ENCODE results near the gene ARHGAP4. TPM values are rescaled to one million over a fixed set of nuclear protein-coding genes. Genes with fewer than 3 reads are reported as not detected.

Gene ARHGAP4
- total and polyA plus RNA-seq, 2 donors (not counting 3 experiments of a cell fraction or from before 2014, with no cell fraction given): 20.9 to 33.3 TPM

DNA sequence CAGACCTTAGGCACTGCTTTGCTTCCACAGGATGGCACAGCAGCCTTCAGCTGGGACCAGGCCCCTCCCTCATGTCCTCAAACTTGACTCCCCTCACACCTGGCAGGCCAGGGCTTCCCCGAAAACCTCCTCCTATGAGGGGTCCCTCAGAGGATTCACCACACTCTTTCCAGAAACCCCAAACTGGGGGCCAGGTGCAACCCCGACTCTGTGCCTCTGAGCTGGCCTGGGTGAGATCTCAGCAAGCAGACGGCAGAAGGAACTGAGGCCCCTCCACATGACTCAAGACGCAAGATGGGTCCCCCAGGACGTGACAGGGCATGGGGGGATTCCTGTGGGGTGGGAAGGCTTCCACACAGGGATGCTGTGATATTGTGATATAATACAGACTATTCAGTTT is 39.3 kb upstream of the ARHGAP4 start:
- H4K20me1 ChIP-seq (replicated peaks; ENCODE audit: control insufficient read depth, extremely low read depth, insufficient read depth, low read length): no peaks in the 10 kb centered on the region
- H2AFZ ChIP-seq (ENCODE audit: low read depth, low read length): no peak overlapping the region
- intact Hi-C loops (cut with micrococcal nuclease) (no loop called here), dilution Hi-C loops (cut with MboI; ENCODE audit: extremely low pct_ligation_motif_present, low sequenced_read_pairs) (no loop called here)
- H3K9ac ChIP-seq (replicated peaks; ENCODE audit: extremely low read depth, insufficient read depth, low read length): no peak overlapping the region
- no peak for FAIRE-seq
- no peak overlapping the region for H3K4me3 ChIP-seq (replicated peaks in 1 of 3; ENCODE audit: insufficient read depth in 1 of 3, low read depth in 1 of 3, low read length in 3 of 3)
- no peak overlapping the region for H3K4me2 ChIP-seq (ENCODE audit: insufficient read depth, low read length)
- peaks cover 76% of the 10 kb centered on the region for H3K79me2 ChIP-seq (ENCODE audit: control insufficient read depth, insufficient read depth, low read length)
- no peaks in the 10 kb centered on the region for H3K9me1 ChIP-seq (replicated peaks; ENCODE audit: control insufficient read depth, extremely low read depth, insufficient read depth, low read length)
- peaks cover 4 to 20% of the 10 kb centered on the region in 2 experiments for H3K36me3 ChIP-seq (ENCODE audit: control insufficient read depth in 2 of 2, extremely low read depth in 1 of 2, insufficient read depth in 2 of 2, low read length in 2 of 2)
- no TSS peak for BruUV-seq (replicated peaks)
- no peaks in the 10 kb centered on the region for H3K27me3 ChIP-seq (ENCODE audit: control insufficient read depth in 2 of 2, insufficient read depth in 2 of 2, low read length in 2 of 2)
- peaks cover 28% of the 10 kb centered on the region for H3K4me1 ChIP-seq (ENCODE audit: control insufficient read depth, extremely low read depth, insufficient read depth, low read length)
- ChIA-PET POLR2A (no interaction called here), CTCF (interaction anchor here (1.2 kb wide), 1 partner anchor 43 kb away, joined by 3 read pairs; no protein-coding TSS in a partner anchor)
- H3K27ac ChIP-seq (ENCODE audit: insufficient read depth, low read depth, low read length): no peak overlapping the region
- no peaks in the 10 kb centered on the region for H3K9me3 ChIP-seq (replicated peaks; ENCODE audit: control insufficient read depth, insufficient read depth, low read length)
- TF ChIP-seq POLR2AphosphoS5 (IDR thresholded peaks at IDR 0.05; ENCODE audit: insufficient read depth, low read depth, low read length) (no peak), POLR2A (IDR thresholded peaks at IDR 0.05; ENCODE audit: low read depth, low read length) (no peak), FOS (IDR thresholded peaks at IDR 0.05; ENCODE audit: borderline replicate concordance, insufficient read depth, low read length) (no peak), JUN (IDR thresholded peaks at IDR 0.05; ENCODE audit: borderline replicate concordance, insufficient read depth, insufficient read length, low read depth) (no peak), MYC (IDR thresholded peaks at IDR 0.05; ENCODE audit: low read depth, low read length) (no peak), GATA2 (IDR thresholded peaks at IDR 0.05; ENCODE audit: insufficient read depth, insufficient read length, low read depth, low read length) (no peak), EZH2 (IDR thresholded peaks at IDR 0.05; ENCODE audit: borderline replicate concordance, low read depth, low read length, severe bottlenecking) (no peak)
- TF ChIP-seq, protein P1, sequence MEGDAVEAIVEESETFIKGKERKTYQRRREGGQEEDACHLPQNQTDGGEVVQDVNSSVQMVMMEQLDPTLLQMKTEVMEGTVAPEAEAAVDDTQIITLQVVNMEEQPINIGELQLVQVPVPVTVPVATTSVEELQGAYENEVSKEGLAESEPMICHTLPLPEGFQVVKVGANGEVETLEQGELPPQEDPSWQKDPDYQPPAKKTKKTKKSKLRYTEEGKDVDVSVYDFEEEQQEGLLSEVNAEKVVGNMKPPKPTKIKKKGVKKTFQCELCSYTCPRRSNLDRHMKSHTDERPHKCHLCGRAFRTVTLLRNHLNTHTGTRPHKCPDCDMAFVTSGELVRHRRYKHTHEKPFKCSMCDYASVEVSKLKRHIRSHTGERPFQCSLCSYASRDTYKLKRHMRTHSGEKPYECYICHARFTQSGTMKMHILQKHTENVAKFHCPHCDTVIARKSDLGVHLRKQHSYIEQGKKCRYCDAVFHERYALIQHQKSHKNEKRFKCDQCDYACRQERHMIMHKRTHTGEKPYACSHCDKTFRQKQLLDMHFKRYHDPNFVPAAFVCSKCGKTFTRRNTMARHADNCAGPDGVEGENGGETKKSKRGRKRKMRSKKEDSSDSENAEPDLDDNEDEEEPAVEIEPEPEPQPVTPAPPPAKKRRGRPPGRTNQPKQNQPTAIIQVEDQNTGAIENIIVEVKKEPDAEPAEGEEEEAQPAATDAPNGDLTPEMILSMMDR (IDR thresholded peaks at IDR 0.05; ENCODE audit: extremely low read depth in 1 of 2, insufficient read depth in 1 of 2, low read depth in 1 of 2, low read length in 2 of 2): no peak
- TF ChIP-seq, protein P2, sequence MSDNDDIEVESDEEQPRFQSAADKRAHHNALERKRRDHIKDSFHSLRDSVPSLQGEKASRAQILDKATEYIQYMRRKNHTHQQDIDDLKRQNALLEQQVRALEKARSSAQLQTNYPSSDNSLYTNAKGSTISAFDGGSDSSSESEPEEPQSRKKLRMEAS (IDR thresholded peaks at IDR 0.05; ENCODE audit: insufficient read depth, insufficient read length): no peak
- no peak for DNase-seq (ENCODE audit: low read depth, low spot score)

Measured in endothelial cell of umbilical vein (primary cell).